Suprapubic skin (tissue), 4 donors: Measurements from ENCODE around the gene MAP2K5. TPM values are rescaled to one million over a fixed set of nuclear protein-coding genes. Genes with fewer than 3 reads are reported as not detected.

Source experiments
- DNase-seq, 2 donors: peaks; one replicate each; pipeline ENCODE4 v3.0.0-alpha.2; 2019; ENCODE audit warnings: low spot score in 2 of 2
- H3K27ac ChIP-seq: fragments of 200-600 bp; sonication (generic); one replicate; pipeline ENCODE4 v1.5.1; 2019
- H3K27me3 ChIP-seq: fragments of 200-600 bp; sonication (generic); one replicate; pipeline ENCODE4 v1.5.1; 2019
- H3K36me3 ChIP-seq: fragments of 200-600 bp; sonication (generic); one replicate; pipeline ENCODE4 v1.5.1; 2019
- H3K4me1 ChIP-seq: fragments of 200-600 bp; sonication (generic); one replicate; pipeline ENCODE4 v1.5.1; 2019
- H3K4me3 ChIP-seq: fragments of 200-600 bp; sonication (generic); one replicate; pipeline ENCODE4 v1.5.1; 2019; ENCODE audit warnings: mild to moderate bottlenecking
- H3K9me3 ChIP-seq: fragments of 200-600 bp; sonication (generic); one replicate; pipeline ENCODE4 v1.5.1; 2019
- EP300 ChIP-seq: sonication (generic); formaldehyde crosslinking; IDR thresholded peaks from one replicate; pipeline ENCODE4 v1.6.1; 2017; ENCODE audit warnings: antibody characterized with exemption
- POLR2A ChIP-seq, 2 donors: fragments of 450-650 bp; IDR thresholded peaks; one replicate each; pipeline ENCODE4 v1.6.1; 2017; ENCODE audit warnings: antibody characterized with exemption in 2 of 2, mild to moderate bottlenecking in 2 of 2, moderate library complexity in 2 of 2
- POLR2AphosphoS5 ChIP-seq, 3 donors: sonication (generic); formaldehyde crosslinking; IDR thresholded peaks; one replicate each; pipeline ENCODE4 v1.6.1; 2017; ENCODE audit warnings: antibody characterized with exemption in 3 of 3
- WGBS: methylation state at CpG from one replicate; pipeline ENCODE4 v1.1.5; 2018; 5-methylcytosine and 5-hydroxymethylcytosine counted together
- total RNA-seq, 4 donors: library from RNA; depleted of rRNA; stranded (reverse); fragments of >200 nt; gene quantifications; one replicate each; pipeline ENCODE4 v1.1.0, GENCODE V29; 2016
- TF ChIP-seq, protein P1 (sequence below), 2 donors: fragments of 200-600 bp in 1 of 2; fragments of 450-650 bp in 1 of 2; sonication (generic) in 1 of 2; IDR thresholded peaks; one replicate each; pipeline ENCODE4 v1.5.1; 2016 to 2019; ENCODE audit warnings: antibody characterized with exemption in 2 of 2, mild to moderate bottlenecking in 1 of 2, moderate library complexity in 1 of 2

The MAP2K5 gene
- total RNA-seq, 4 donors from 2014 or later, result 9.5 to 18.5 (median 10.2) TPM

DNA sequence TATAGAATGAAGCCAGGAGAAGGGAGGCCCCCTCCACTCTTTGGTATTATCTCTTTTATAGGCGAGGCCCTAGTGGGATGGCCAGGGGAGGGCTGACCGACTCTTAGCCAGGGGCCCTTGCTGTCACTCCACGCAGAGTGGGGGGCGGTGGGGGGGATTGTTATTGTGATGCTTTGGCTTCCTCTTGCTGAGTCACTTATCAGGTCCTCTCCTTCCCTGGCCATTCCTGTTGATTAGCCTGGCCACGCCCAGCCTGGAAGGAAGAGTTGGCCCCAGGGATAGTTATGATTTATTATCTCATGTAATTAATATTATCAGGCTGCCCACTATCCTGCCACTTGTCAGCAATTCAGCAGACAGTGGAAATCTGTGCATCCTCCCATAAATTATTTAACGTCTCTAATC is 257.3 kb downstream of the MAP2K5 start:
- no peak for DNase-seq
- 83% methylated on average over 6 of the region's 6 CpGs for WGBS
- H3K9me3 ChIP-seq, result peaks cover 5% of the 10 kb centered on the region
- no peak overlapping the region for H3K27ac ChIP-seq
- H3K4me1 ChIP-seq, result no peaks in the 10 kb centered on the region
- TF ChIP-seq POLR2AphosphoS5 (IDR thresholded peaks at IDR 0.05), result no peak
- H3K36me3 ChIP-seq, result peaks cover 7% of the 10 kb centered on the region
- no peak overlapping the region for H3K4me3 ChIP-seq
- no peaks in the 10 kb centered on the region for H3K27me3 ChIP-seq

DNA sequence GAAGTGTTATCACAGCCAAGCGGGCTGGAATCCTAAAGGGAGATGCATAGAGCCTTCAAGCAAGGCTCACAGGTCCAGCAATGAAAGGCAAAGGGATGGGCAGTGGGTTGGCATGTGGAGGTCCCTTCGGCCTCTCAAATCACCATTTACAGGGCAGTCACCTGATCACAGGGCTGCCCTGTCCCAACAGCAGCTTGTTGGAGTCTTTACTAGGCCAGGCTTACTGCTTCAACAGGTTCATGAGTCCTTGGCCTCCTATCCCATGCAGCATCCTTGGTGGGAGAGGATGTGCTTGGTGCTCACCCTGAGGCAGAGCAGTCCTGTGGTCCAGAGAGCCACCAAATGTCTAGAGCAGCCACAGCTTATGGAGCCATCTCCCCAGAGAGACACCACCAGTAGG is 258.6 kb downstream of the MAP2K5 start:
- Histone ChIP-seq H3K36me3 (peaks cover 11% of the 10 kb centered on the region), H3K4me1 (no peaks in the 10 kb centered on the region), H3K27me3 (no peaks in the 10 kb centered on the region), H3K27ac (no peak overlapping the region), H3K9me3 (no peaks in the 10 kb centered on the region), H3K4me3 (no peak overlapping the region)
- TF ChIP-seq, protein P1, sequence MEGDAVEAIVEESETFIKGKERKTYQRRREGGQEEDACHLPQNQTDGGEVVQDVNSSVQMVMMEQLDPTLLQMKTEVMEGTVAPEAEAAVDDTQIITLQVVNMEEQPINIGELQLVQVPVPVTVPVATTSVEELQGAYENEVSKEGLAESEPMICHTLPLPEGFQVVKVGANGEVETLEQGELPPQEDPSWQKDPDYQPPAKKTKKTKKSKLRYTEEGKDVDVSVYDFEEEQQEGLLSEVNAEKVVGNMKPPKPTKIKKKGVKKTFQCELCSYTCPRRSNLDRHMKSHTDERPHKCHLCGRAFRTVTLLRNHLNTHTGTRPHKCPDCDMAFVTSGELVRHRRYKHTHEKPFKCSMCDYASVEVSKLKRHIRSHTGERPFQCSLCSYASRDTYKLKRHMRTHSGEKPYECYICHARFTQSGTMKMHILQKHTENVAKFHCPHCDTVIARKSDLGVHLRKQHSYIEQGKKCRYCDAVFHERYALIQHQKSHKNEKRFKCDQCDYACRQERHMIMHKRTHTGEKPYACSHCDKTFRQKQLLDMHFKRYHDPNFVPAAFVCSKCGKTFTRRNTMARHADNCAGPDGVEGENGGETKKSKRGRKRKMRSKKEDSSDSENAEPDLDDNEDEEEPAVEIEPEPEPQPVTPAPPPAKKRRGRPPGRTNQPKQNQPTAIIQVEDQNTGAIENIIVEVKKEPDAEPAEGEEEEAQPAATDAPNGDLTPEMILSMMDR (IDR thresholded peaks at IDR 0.05), result no peak
- TF ChIP-seq POLR2A (IDR thresholded peaks at IDR 0.05), result no peak
- no peak for TF ChIP-seq EP300
- 97% methylated on average over 2 of the region's 2 CpGs for WGBS
- no peak for DNase-seq

DNA sequence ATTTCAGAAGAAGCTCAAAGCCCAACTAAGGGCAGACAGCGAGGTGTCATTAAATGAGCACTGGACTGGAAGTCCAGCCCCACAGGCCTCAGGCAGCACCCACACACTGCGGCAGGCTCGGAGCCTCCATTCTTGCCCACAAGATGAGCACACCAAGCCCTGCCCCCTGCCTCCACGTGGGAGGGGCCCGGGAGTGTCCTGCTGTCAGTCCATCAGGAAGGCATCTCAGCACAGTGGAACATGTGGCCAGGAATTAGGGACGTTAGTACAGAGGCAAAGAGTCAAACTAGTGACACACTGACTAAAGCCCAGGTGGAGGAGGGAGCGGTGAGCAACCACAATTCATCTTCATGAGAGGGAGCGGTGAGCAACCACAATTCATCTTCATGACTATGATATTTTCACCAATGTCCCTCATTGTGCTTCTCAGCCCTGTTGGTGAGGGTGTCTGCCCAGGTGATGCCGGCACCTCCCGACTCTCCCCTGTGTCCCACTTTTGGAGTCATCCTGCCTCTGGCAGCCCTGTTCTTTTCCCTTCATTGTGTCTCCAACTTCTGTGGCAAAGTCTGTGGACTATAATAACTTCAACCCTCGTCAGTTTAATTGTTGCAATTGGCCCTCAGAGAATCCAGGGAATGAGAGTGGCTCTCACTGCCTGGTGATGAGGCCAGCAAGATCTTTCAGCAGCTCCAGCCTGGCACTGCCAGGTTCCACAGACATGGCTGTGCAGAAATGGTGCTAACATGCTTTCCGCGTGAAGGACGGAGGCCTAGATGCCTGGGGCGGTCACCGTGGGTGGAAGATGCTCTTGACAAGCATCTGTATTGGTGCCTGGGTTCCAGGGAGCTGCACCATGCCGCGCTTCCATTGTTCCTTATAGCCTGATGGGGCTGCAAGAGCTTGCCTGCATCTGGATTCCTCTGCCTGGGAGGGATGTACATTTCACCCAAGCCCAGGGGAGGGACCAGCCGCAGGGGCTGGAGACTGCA is 259.7 kb downstream of the MAP2K5 start:
- peaks cover 22% of the 10 kb centered on the region for H3K36me3 ChIP-seq
- TF ChIP-seq POLR2A (IDR thresholded peaks at IDR 0.05), result no peak
- no peak for TF ChIP-seq EP300
- TF ChIP-seq, protein P1 (IDR thresholded peaks at IDR 0.05), result no peak
- no peak for TF ChIP-seq POLR2AphosphoS5 (IDR thresholded peaks at IDR 0.05)
- no peak overlapping the region for H3K27ac ChIP-seq
- 86% methylated on average over 16 of the region's 19 CpGs for WGBS
- H3K9me3 ChIP-seq, result no peaks in the 10 kb centered on the region
- no peaks in the 10 kb centered on the region for H3K4me1 ChIP-seq
- H3K27me3 ChIP-seq, result no peaks in the 10 kb centered on the region
- H3K4me3 ChIP-seq, result no peak overlapping the region
- DNase-seq, result no peak

DNA sequence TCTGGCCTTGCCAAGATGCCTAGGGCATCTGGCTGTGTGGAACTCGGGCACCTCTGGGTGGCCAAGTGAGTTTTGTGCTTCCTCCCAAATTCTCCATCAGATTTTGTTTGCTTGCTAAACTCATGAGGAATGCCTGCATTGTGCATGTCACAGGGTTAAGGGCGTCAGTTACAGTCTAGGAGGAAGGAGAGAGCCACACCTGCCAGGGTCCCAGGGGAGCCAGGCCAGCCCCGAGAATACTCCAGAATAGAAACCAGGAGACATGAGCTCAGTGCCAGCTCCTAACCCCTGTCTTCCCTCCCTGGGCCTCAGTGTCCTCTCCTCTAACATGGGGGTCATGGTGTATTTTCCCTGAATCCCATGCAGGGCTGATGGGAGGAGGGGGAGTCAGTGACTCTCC is 260.8 kb downstream of the MAP2K5 start:
- Histone ChIP-seq H3K4me1 (no peaks in the 10 kb centered on the region), H3K27me3 (no peaks in the 10 kb centered on the region), H3K27ac (no peak overlapping the region), H3K9me3 (no peaks in the 10 kb centered on the region), H3K4me3 (no peak overlapping the region), H3K36me3 (peaks cover 24% of the 10 kb centered on the region)
- no peak for TF ChIP-seq POLR2AphosphoS5 (IDR thresholded peaks at IDR 0.05)
- TF ChIP-seq, protein P1 (IDR thresholded peaks at IDR 0.05), result no peak
- no peak for TF ChIP-seq POLR2A (IDR thresholded peaks at IDR 0.05)
- TF ChIP-seq EP300, result no peak
- WGBS, result 70% methylated on average over 3 of the region's 3 CpGs
- DNase-seq, result no peak

DNA sequence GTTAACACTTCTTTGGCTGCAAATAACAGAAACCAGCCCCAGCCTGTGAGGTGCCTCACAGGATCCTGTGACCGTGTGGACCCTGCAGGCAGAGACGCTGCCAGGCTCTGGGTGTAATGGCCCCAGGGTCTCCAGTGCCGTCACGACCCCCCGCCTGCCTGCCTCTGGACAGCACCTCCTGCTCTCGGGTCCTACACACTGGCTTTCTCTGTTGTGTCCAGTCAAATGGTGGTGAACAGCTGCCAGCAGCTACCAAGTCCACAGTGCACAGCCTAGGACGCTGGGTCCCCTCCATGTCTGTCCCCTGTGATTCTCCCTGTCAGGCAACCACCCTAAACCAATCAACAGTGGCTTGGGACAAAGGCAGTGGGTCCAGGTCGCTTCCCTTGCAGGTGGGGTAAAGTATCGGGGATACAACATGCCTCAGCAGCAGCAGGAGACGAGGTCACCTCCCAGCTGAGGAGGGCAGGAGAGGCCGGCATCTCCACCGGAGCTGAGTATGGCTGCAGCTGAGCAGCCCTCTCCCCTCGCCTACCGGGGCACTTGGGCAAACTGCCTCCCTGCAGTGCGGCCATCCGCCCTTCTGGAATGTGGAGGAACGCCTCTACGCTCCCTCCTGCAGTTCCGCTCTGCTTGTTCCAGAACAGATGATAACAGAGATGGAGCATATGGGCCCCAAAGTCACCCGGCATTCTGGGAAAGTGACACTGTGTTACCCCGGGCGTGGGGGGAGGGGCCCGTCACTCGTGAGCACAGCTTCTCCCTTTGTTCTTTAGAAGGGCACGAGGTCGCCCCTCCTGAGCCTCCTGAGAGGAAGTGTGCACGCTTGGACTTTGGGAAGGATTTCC is 261.7 kb downstream of the MAP2K5 start:
- H3K4me3 ChIP-seq, result no peak overlapping the region
- H3K4me1 ChIP-seq, result no peaks in the 10 kb centered on the region
- no peaks in the 10 kb centered on the region for H3K27me3 ChIP-seq
- TF ChIP-seq POLR2A (IDR thresholded peaks at IDR 0.05) (no peak), EP300 (no peak), POLR2AphosphoS5 (IDR thresholded peaks at IDR 0.05) (no peak)
- TF ChIP-seq, protein P1 (IDR thresholded peaks at IDR 0.05), result no peak
- no peak for DNase-seq
- no peak overlapping the region for H3K27ac ChIP-seq
- peaks cover 25% of the 10 kb centered on the region for H3K36me3 ChIP-seq
- no peaks in the 10 kb centered on the region for H3K9me3 ChIP-seq
- WGBS, result 82% methylated on average over 20 of the region's 27 CpGs
